H1 (cell line): ENCODE data around the gene GDF2. TPM values are rescaled to one million over a fixed set of nuclear protein-coding genes. Genes with fewer than 3 reads are reported as not detected.

ENCODE experiments used
- CTCF ChIA-PET: fragments of 300-600 bp; sonication (Branson Sonifier 250); formaldehyde crosslinking; loops from one replicate; lab custom pipeline; 2021; ENCODE audit not compliant: partially characterized antibody; lab: Charles Lee
- POLR2A ChIA-PET: fragments of 300-600 bp; sonication (Branson Sonifier 250); formaldehyde crosslinking; loops from one replicate; lab custom pipeline; 2021; ENCODE audit warnings: inconsistent platforms; ENCODE audit not compliant: partially characterized antibody; lab: Charles Lee
- DNase-seq, 2 experiments: peaks; one replicate each; pipeline versions ENCODE4 v3.0.0 to v3.0.0-alpha.2; 2010 to 2022; ENCODE audit warnings: low spot score in 2 of 2, low read depth in 1 of 2, mixed read lengths in 1 of 2
- FAIRE-seq: peaks from 2 replicates; lab custom pipeline; 2011; peaks lifted over from hg19 to GRCh38; lab: Jason Lieb, UNC
- H2AFZ ChIP-seq: 2 replicates; pipeline ENCODE4 v1.8.1; 2012; ENCODE audit warnings: low read length, inconsistent platforms
- H2AK5ac ChIP-seq: 2 replicates; pipeline ENCODE4 v1.6.1; 2013; ENCODE audit warnings: low read depth, low read length
- H2BK120ac ChIP-seq: replicated peaks from 2 replicates; pipeline ENCODE3; 2013; ENCODE audit warnings: low read depth, low read length, inconsistent platforms
- H2BK12ac ChIP-seq: 2 replicates; pipeline ENCODE4 v1.6.1; 2013; ENCODE audit warnings: low read depth, low read length
- H2BK15ac ChIP-seq: 2 replicates; pipeline ENCODE4 v1.6.1; 2013; ENCODE audit warnings: low read length
- H2BK20ac ChIP-seq: 2 replicates; pipeline ENCODE4 v1.6.1; 2013; ENCODE audit warnings: low read length
- H2BK5ac ChIP-seq: 2 replicates; pipeline ENCODE4 v1.6.1; 2013; ENCODE audit warnings: low read depth, low read length
- H3K14ac ChIP-seq: 2 replicates; pipeline ENCODE4 v1.6.1; 2013; ENCODE audit warnings: inconsistent platforms; ENCODE audit not compliant: insufficient read length
- H3K18ac ChIP-seq: 2 replicates; pipeline ENCODE4 v1.6.1; 2013; ENCODE audit warnings: low read length; ENCODE audit errors: extremely low read depth
- H3K23ac ChIP-seq: 2 replicates; pipeline ENCODE4 v1.6.1; 2013; ENCODE audit warnings: inconsistent platforms; ENCODE audit not compliant: insufficient read length
- H3K23me2 ChIP-seq: 2 replicates; pipeline ENCODE4 v1.6.1; 2013; ENCODE audit warnings: low read depth, low read length
- H3K27ac ChIP-seq: 2 replicates; pipeline ENCODE4 v1.6.1; 2011; ENCODE audit warnings: low read depth, low read length, inconsistent platforms
- H3K27me3 ChIP-seq, 4 experiments: replicated peaks in 1 of 4; 1 replicate in 1 of 4; 2 replicates in 3 of 4; pipeline versions ENCODE4 v1.6.1 to v1.8.1; 2011 to 2013; ENCODE audit warnings: low read length in 3 of 4, mild to moderate bottlenecking in 3 of 4, inconsistent platforms in 2 of 4, mixed read lengths in 2 of 4, moderate library complexity in 1 of 4; ENCODE audit not compliant: control insufficient read depth in 3 of 4, insufficient read depth in 3 of 4; ENCODE audit errors: extremely low read depth in 1 of 4
- H3K36me3 ChIP-seq, 4 experiments: 2 replicates each; pipeline versions ENCODE4 v1.6.1 to v1.8.1; 2011 to 2013; ENCODE audit warnings: mild to moderate bottlenecking in 4 of 4, low read length in 3 of 4, moderate library complexity in 2 of 4, control low read depth in 1 of 4, inconsistent platforms in 1 of 4; ENCODE audit not compliant: insufficient read depth in 4 of 4, control insufficient read depth in 2 of 4
- H3K4ac ChIP-seq: replicated peaks from 2 replicates; pipeline ENCODE3; 2013; ENCODE audit warnings: low read length, low read depth, mixed read lengths, inconsistent platforms; ENCODE audit not compliant: insufficient read length
- H3K4me1 ChIP-seq, 4 experiments: replicated peaks in 1 of 4; 1 replicate in 1 of 4; 2 replicates in 3 of 4; pipeline versions ENCODE4 v1.6.1 to v1.8.1; 2011 to 2013; ENCODE audit warnings: low read length in 3 of 4, inconsistent platforms in 2 of 4, mixed read lengths in 1 of 4; ENCODE audit not compliant: insufficient read depth in 4 of 4, control insufficient read depth in 3 of 4
- H3K4me2 ChIP-seq, 2 experiments: 2 replicates each; pipeline versions ENCODE4 v1.6.1 to v1.8.1; 2011 to 2013; ENCODE audit warnings: low read depth in 2 of 2, low read length in 2 of 2, control low read depth in 1 of 2, inconsistent platforms in 1 of 2, mild to moderate bottlenecking in 1 of 2; ENCODE audit not compliant: insufficient read depth in 1 of 2
- H3K4me3 ChIP-seq, 4 experiments: fragments of 200-600, 300-600 bp in 1 of 4; sonication (generic), shearing (Covaris generic), sonication (Bioruptor Twin) in 1 of 4; 2 replicates each; pipeline versions ENCODE4 v1.5.1 to v1.8.1; 2011 to 2016; ENCODE audit warnings: low read length in 4 of 4, low read depth in 3 of 4, control low read depth in 2 of 4, inconsistent platforms in 2 of 4, mild to moderate bottlenecking in 2 of 4, mixed read lengths in 1 of 4, moderate library complexity in 1 of 4; ENCODE audit not compliant: insufficient read depth in 2 of 4; ENCODE audit errors: extremely low read depth in 1 of 4
- H3K56ac ChIP-seq: replicated peaks from 2 replicates; pipeline ENCODE3; 2013; ENCODE audit warnings: low read depth, mild to moderate bottlenecking, mixed read lengths, low read length, inconsistent platforms; ENCODE audit not compliant: insufficient read length
- H3K79me1 ChIP-seq: 2 replicates; pipeline ENCODE4 v1.6.1; 2013; ENCODE audit warnings: low read depth, low read length, control low read depth
- H3K79me2 ChIP-seq, 2 experiments: 2 replicates each; pipeline versions ENCODE4 v1.6.1 to v1.8.1; 2012 to 2013; ENCODE audit warnings: low read length in 2 of 2, mild to moderate bottlenecking in 2 of 2, inconsistent platforms in 1 of 2; ENCODE audit not compliant: insufficient read depth in 2 of 2, control insufficient read depth in 1 of 2
- H3K9ac ChIP-seq, 4 experiments: replicated peaks in 1 of 4; 1 replicate in 1 of 4; 2 replicates in 3 of 4; pipeline versions ENCODE4 v1.6.1 to v1.8.1; 2011 to 2013; ENCODE audit warnings: low read depth in 3 of 4, low read length in 3 of 4, control low read depth in 2 of 4, mild to moderate bottlenecking in 2 of 4, moderate library complexity in 2 of 4, inconsistent platforms in 1 of 4; ENCODE audit errors: extremely low read depth in 1 of 4
- H3K9me3 ChIP-seq, 2 experiments: 2 replicates each; pipeline versions ENCODE4 v1.6.1 to v1.8.1; 2012 to 2013; ENCODE audit warnings: mild to moderate bottlenecking in 2 of 2, moderate library complexity in 2 of 2, control low read depth in 1 of 2, inconsistent platforms in 1 of 2, low read depth in 1 of 2, low read length in 1 of 2, mixed read lengths in 1 of 2; ENCODE audit not compliant: insufficient read depth in 2 of 2
- H4K20me1 ChIP-seq, 2 experiments: replicated peaks in 1 of 2; 2 replicates each; pipeline versions ENCODE3 to v1.8.1; 2011 to 2013; ENCODE audit warnings: inconsistent platforms in 2 of 2, low read length in 2 of 2, mild to moderate bottlenecking in 1 of 2; ENCODE audit not compliant: insufficient read depth in 2 of 2, control insufficient read depth in 1 of 2
- H4K5ac ChIP-seq: 2 replicates; pipeline ENCODE4 v1.6.1; 2013; ENCODE audit warnings: low read length, low read depth, mixed read lengths, inconsistent platforms; ENCODE audit not compliant: insufficient read length
- H4K8ac ChIP-seq: 2 replicates; pipeline ENCODE4 v1.8.0; 2013; ENCODE audit warnings: mild to moderate bottlenecking, moderate library complexity, low read length, inconsistent platforms; ENCODE audit not compliant: insufficient read depth; ENCODE audit errors: extremely low read depth
- H4K91ac ChIP-seq: replicated peaks from 2 replicates; pipeline ENCODE3; 2013; ENCODE audit warnings: low read length, mixed read lengths, inconsistent platforms; ENCODE audit not compliant: insufficient read length
- ASH2L ChIP-seq: fragments of 200-600, 300-600 bp; sonication (generic); IDR thresholded peaks from one replicate; pipeline ENCODE4 v1.7.1; 2017; ENCODE audit warnings: low read length
- CTBP2 ChIP-seq: IDR thresholded peaks from 2 replicates; pipeline ENCODE4 v1.7.0; 2011; ENCODE audit warnings: borderline replicate concordance, mild to moderate bottlenecking, moderate library complexity, mixed read lengths, low read length; ENCODE audit not compliant: insufficient read depth, insufficient read length
- EGR1 ChIP-seq: IDR thresholded peaks from 2 replicates; pipeline ENCODE4 v1.6.1; 2011; ENCODE audit warnings: low read depth, low read length, borderline replicate concordance
- EZH2 ChIP-seq: fragments of 200-600 bp; sonication (generic); IDR thresholded peaks from 2 replicates; pipeline ENCODE4 v1.7.1; 2012; ENCODE audit warnings: low read depth, mild to moderate bottlenecking, moderate library complexity, low read length, inconsistent platforms; ENCODE audit not compliant: severe bottlenecking
- GABPA ChIP-seq: IDR thresholded peaks from 2 replicates; pipeline ENCODE4 v1.6.1; 2011; ENCODE audit warnings: mild to moderate bottlenecking, low read length, moderate library complexity, borderline replicate concordance; ENCODE audit not compliant: insufficient read depth
- HDAC2 ChIP-seq, 2 experiments: fragments of 300-600 bp in 1 of 2; sonication (generic) in 1 of 2; IDR thresholded peaks; 2 replicates each; pipeline ENCODE4 v1.6.1; 2011 to 2012; ENCODE audit warnings: low read depth in 2 of 2, low read length in 2 of 2, mild to moderate bottlenecking in 2 of 2, moderate library complexity in 2 of 2, borderline replicate concordance in 1 of 2, inconsistent platforms in 1 of 2
- JUN ChIP-seq: IDR thresholded peaks from 2 replicates; pipeline ENCODE4 v1.6.1; 2011; ENCODE audit warnings: low read depth, mild to moderate bottlenecking, improper control_type of control experiment, low read length
- KDM4A ChIP-seq: IDR thresholded peaks from one replicate; pipeline ENCODE4 v1.7.1; 2012; ENCODE audit warnings: low read depth, mild to moderate bottlenecking, moderate library complexity, low read length, inconsistent platforms; ENCODE audit not compliant: severe bottlenecking
- PHF8 ChIP-seq: fragments of 200-600 bp; sonication (generic); conservative IDR thresholded peaks from 2 replicates; pipeline ENCODE4 v1.7.1; 2012; ENCODE audit warnings: low read depth, mild to moderate bottlenecking, inconsistent platforms, low read length, moderate library complexity
- SIRT6 ChIP-seq: IDR thresholded peaks from one replicate; pipeline ENCODE4 v1.7.1; 2012; ENCODE audit warnings: low read length, inconsistent platforms
- SIX5 ChIP-seq: IDR thresholded peaks from 2 replicates; pipeline ENCODE4 v1.6.1; 2011; ENCODE audit warnings: mild to moderate bottlenecking, low read depth, low read length
- SP4 ChIP-seq: IDR thresholded peaks from 2 replicates; pipeline ENCODE4 v1.6.1; 2012; ENCODE audit warnings: low read length, inconsistent platforms
- TEAD4 ChIP-seq: IDR thresholded peaks from 2 replicates; pipeline ENCODE4 v1.6.1; 2012; ENCODE audit warnings: low read depth, low read length, inconsistent platforms, mixed read lengths
- WGBS, 2 experiments: shearing (Covaris generic) in 1 of 2; methylation state at CpG; one replicate each; pipeline versions ENCODE4 v1.1.6 to v1.1.7; 2013 to 2015; ENCODE audit warnings: low lambda C conversion rate in 2 of 2, mixed read lengths in 2 of 2, inconsistent platforms in 1 of 2, low coverage in 1 of 2, missing lambda C conversion rate in 1 of 2; ENCODE audit not compliant: insufficient replicate concordance in 2 of 2, insufficient coverage in 1 of 2, insufficient read length in 1 of 2; ENCODE audit errors: extremely low coverage in 1 of 2, missing lambda C conversion rate in 1 of 2; 5-methylcytosine and 5-hydroxymethylcytosine counted together
- polyA plus RNA-seq, 7 experiments: library from polyadenylated mRNA; depleted of rRNA in 3 of 7; stranded (reverse) in 5 of 7; unstranded in 2 of 7; fragments of >200 nt in 5 of 7; fragments of 200-250 nt in 2 of 7; gene quantifications; 1 replicate in 5 of 7; 2 replicates in 1 of 7; 4 replicates in 1 of 7; pipeline versions ENCODE4 v1.2.1 to v1.2.3, GENCODE V29; 2011 to 2013; ENCODE audit warnings: missing spikeins in 2 of 7, mixed read lengths in 2 of 7
- total RNA-seq: library from RNA; stranded (reverse); fragmentation: NEBNext Ultra II Directional; extraction: Animal tissue kit (Norgen Biotek cat#: 25700); gene quantifications from 2 replicates; pipeline ENCODE4 v1.2.1, GENCODE V29; 2021

The GDF2 gene
- total and polyA plus RNA-seq, 2 of the 8 experiments (the other 6 are each of a cell fraction or from before 2014, with no cell fraction given), result not detected

GRCh38 chr10:47354900-47355299, 32.6 kb downstream of the GDF2 start:
- Histone ChIP-seq H3K4ac (no peak overlapping the region), H3K9ac (no peak overlapping the region), H4K91ac (no peak overlapping the region), H4K20me1 (no peaks in the 10 kb centered on the region), H3K18ac (no peak overlapping the region), H3K4me3 (no peak overlapping the region), H3K9me3 (no peaks in the 10 kb centered on the region), H4K8ac (no peak overlapping the region; the same call in 1 of the 2 replicates), H2BK120ac (no peak overlapping the region), H3K56ac (no peak overlapping the region), H2BK15ac (no peak overlapping the region), H3K14ac (no peak overlapping the region), H3K23me2 (no peaks in the 10 kb centered on the region), H3K36me3 (no peaks in the 10 kb centered on the region), H3K79me1 (no peaks in the 10 kb centered on the region), H2BK5ac (no peak overlapping the region), H3K4me2 (no peak overlapping the region), H3K23ac (no peak overlapping the region), H2AK5ac (no peak overlapping the region), H4K5ac (no peak overlapping the region), H3K4me1 (no peaks in the 10 kb centered on the region; a peak in 1 of 7 replicates), H3K79me2 (no peaks in the 10 kb centered on the region), H3K27ac (no peak overlapping the region), H2BK12ac (no peak overlapping the region), H3K27me3 (no peaks in the 10 kb centered on the region; a peak in 1 of 7 replicates), H2AFZ (no peak overlapping the region), H2BK20ac (no peak overlapping the region)
- no peak for DNase-seq
- FAIRE-seq, result no peak
- WGBS, 2 experiments, result 93% methylated on average over 1 of the region's 1 CpG; no CpG with 5 or more reads in 1 of the 2 experiments
- ChIA-PET POLR2A (no interaction called here), CTCF (interaction anchor here (0.8 to 3.0 kb wide), 6 partner anchors 9 to 362 kb away, joined by 3 to 15 read pairs (median 4); no protein-coding TSS in a partner anchor)
- no peak for TF ChIP-seq KDM4A
- TF ChIP-seq EZH2, result no peak
- no peak for TF ChIP-seq EGR1
- no peak for TF ChIP-seq HDAC2 (IDR thresholded peaks at IDR 0.05; ENCODE audit: borderline replicate concordance in 1 of 2, low read depth in 2 of 2, low read length in 2 of 2)
- no peak for TF ChIP-seq SP4
- TF ChIP-seq ASH2L, result no peak
- TF ChIP-seq GABPA, result no peak
- no peak for TF ChIP-seq PHF8
- TF ChIP-seq SIX5, result no peak
- TF ChIP-seq JUN, result no peak
- no peak for TF ChIP-seq TEAD4
- TF ChIP-seq CTBP2, result no peak
- no peak for TF ChIP-seq SIRT6
